ENCODE results near the gene HHAT. TPM values are rescaled to one million over a fixed set of nuclear protein-coding genes. Genes with fewer than 3 reads are reported as not detected.

The HHAT gene
- total and polyA plus RNA-seq, 9 of the 15 experiments (the other 6 are each of a cell fraction or from before 2014, with no cell fraction given), result 0.07 to 0.16 (median 0.13) TPM; not detected in 1

DNA sequence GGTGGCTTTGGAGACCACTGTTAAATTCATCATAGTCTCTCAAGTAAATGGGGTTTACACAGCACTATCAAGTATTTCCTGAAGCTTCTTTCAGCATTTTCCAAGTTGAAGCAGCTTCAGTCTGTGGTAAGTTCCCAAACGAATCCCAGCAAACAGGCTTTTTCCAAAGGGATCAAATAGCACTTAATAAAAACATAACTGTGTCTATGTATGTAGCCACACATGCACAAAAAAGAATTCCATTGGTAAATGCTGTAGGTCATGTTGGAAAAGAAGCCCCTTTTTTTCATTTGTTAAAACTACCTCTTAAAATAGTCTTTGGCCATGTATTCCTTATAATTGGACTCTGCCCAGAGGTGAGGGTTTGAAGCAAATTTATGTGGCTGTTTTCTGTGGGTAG lies 69.8 kb downstream of the HHAT start:
- Histone ChIP-seq H3K9ac (ENCODE audit: insufficient read depth in 1 of 2, low read depth in 2 of 2, low read length in 2 of 2) (no peak overlapping the region), H4K20me1 (replicated peaks; ENCODE audit: control insufficient read depth, insufficient read depth, low read length) (no peaks in the 10 kb centered on the region), H3K36me3 (ENCODE audit: control insufficient read depth, insufficient read depth, low read length) (no peaks in the 10 kb centered on the region), H2AFZ (ENCODE audit: low read depth, low read length) (no peak overlapping the region), H3K4me1 (replicated peaks in 1 of 2; ENCODE audit: control insufficient read depth in 2 of 2, insufficient read depth in 2 of 2, low read length in 2 of 2) (no peaks in the 10 kb centered on the region), H3K27me3 (ENCODE audit: control insufficient read depth in 2 of 2, insufficient read depth in 2 of 2, low read length in 2 of 2) (no peaks in the 10 kb centered on the region), H3K9me1 (ENCODE audit: control insufficient read depth, insufficient read depth, low read length) (no peaks in the 10 kb centered on the region), H3K27ac (ENCODE audit: extremely low read depth, low read depth, low read length) (no peak overlapping the region), H3K79me2 (ENCODE audit: control insufficient read depth, insufficient read depth, low read length) (no peaks in the 10 kb centered on the region), H3K4me3 (no peak overlapping the region), H3K4me2 (ENCODE audit: insufficient read depth, low read length) (no peak overlapping the region), H3K9me3 (replicated peaks; ENCODE audit: control insufficient read depth, insufficient read depth, low read depth, low read length) (no peaks in the 10 kb centered on the region)
- TF ChIP-seq JUND (IDR thresholded peaks at IDR 0.05; ENCODE audit: borderline replicate concordance, low read depth, low read length), result no peak
- no peak for TF ChIP-seq JUND (tag; IDR thresholded peaks at IDR 0.05; ENCODE audit: borderline replicate concordance, low read depth, low read length)
- no peak for TF ChIP-seq PTTG1 (tag; IDR thresholded peaks at IDR 0.05; ENCODE audit: low read depth)
- no peak for TF ChIP-seq POLR3G (IDR thresholded peaks at IDR 0.05; ENCODE audit: extremely low read depth, insufficient read length, insufficient replicate concordance)
- no peak for TF ChIP-seq GABPB2 (CRISPR knock-in tag; conservative IDR thresholded peaks at IDR 0.05)
- TF ChIP-seq, protein P1, sequence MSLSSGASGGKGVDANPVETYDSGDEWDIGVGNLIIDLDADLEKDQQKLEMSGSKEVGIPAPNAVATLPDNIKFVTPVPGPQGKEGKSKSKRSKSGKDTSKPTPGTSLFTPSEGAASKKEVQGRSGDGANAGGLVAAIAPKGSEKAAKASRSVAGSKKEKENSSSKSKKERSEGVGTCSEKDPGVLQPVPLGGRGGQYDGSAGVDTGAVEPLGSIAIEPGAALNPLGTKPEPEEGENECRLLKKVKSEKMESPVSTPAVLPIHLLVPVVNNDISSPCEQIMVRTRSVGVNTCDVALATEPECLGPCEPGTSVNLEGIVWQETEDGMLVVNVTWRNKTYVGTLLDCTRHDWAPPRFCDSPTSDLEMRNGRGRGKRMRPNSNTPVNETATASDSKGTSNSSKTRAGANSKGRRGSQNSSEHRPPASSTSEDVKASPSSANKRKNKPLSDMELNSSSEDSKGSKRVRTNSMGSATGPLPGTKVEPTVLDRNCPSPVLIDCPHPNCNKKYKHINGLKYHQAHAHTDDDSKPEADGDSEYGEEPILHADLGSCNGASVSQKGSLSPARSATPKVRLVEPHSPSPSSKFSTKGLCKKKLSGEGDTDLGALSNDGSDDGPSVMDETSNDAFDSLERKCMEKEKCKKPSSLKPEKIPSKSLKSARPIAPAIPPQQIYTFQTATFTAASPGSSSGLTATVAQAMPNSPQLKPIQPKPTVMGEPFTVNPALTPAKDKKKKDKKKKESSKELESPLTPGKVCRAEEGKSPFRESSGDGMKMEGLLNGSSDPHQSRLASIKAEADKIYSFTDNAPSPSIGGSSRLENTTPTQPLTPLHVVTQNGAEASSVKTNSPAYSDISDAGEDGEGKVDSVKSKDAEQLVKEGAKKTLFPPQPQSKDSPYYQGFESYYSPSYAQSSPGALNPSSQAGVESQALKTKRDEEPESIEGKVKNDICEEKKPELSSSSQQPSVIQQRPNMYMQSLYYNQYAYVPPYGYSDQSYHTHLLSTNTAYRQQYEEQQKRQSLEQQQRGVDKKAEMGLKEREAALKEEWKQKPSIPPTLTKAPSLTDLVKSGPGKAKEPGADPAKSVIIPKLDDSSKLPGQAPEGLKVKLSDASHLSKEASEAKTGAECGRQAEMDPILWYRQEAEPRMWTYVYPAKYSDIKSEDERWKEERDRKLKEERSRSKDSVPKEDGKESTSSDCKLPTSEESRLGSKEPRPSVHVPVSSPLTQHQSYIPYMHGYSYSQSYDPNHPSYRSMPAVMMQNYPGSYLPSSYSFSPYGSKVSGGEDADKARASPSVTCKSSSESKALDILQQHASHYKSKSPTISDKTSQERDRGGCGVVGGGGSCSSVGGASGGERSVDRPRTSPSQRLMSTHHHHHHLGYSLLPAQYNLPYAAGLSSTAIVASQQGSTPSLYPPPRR (CRISPR knock-in tag; IDR thresholded peaks at IDR 0.05; ENCODE audit: borderline replicate concordance), result no peak
- TF ChIP-seq ZNF780A (CRISPR knock-in tag; IDR thresholded peaks at IDR 0.05), result no peak
- TF ChIP-seq TAF1 (IDR thresholded peaks at IDR 0.05; ENCODE audit: control insufficient read depth, extremely low read depth, insufficient read depth, low read length, severe bottlenecking), result no peak
- no peak for TF ChIP-seq ZNF444 (CRISPR knock-in tag; IDR thresholded peaks at IDR 0.05)
- no peak for TF ChIP-seq ARID2 (IDR thresholded peaks at IDR 0.05)
- no peak for TF ChIP-seq ZZZ3 (IDR thresholded peaks at IDR 0.05)
- TF ChIP-seq ASH1L (IDR thresholded peaks at IDR 0.05; ENCODE audit: borderline replicate concordance, low read depth, partially characterized antibody), result no peak
- TF ChIP-seq RFX7 (CRISPR knock-in tag; IDR thresholded peaks at IDR 0.05), result no peak
- TF ChIP-seq KAT2B (IDR thresholded peaks at IDR 0.05; ENCODE audit: low read depth, low read length), result no peak
- TF ChIP-seq ZNF507 (tag; conservative IDR thresholded peaks at IDR 0.05), result no peak
- no peak for TF ChIP-seq ARHGAP35 (IDR thresholded peaks at IDR 0.05; ENCODE audit: partially characterized antibody)
- no peak for TF ChIP-seq NR1H2 (CRISPR knock-in tag; IDR thresholded peaks at IDR 0.05)
- no peak for TF ChIP-seq GABPB1 (CRISPR knock-in tag; IDR thresholded peaks at IDR 0.05)
- TF ChIP-seq, protein P2, sequence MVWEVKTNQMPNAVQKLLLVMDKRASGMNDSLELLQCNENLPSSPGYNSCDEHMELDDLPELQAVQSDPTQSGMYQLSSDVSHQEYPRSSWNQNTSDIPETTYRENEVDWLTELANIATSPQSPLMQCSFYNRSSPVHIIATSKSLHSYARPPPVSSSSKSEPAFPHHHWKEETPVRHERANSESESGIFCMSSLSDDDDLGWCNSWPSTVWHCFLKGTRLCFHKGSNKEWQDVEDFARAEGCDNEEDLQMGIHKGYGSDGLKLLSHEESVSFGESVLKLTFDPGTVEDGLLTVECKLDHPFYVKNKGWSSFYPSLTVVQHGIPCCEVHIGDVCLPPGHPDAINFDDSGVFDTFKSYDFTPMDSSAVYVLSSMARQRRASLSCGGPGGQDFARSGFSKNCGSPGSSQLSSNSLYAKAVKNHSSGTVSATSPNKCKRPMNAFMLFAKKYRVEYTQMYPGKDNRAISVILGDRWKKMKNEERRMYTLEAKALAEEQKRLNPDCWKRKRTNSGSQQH (CRISPR knock-in tag; IDR thresholded peaks at IDR 0.05), result no peak
- TF ChIP-seq XRCC4 (IDR thresholded peaks at IDR 0.05; ENCODE audit: extremely low read depth, insufficient read depth, insufficient read length), result no peak
- BruUV-seq (replicated peaks), result no TSS peak
- in situ Hi-C loops (cut with MboI), result no loop called here
- FAIRE-seq (no peak), DNase-seq (ENCODE audit: extremely low read depth in 1 of 4, low spot score in 3 of 4) (no peak), ATAC-seq (no peak)
- 0% methylated on average over 1 of the region's 1 CpG for WGBS (ENCODE audit: insufficient coverage, low coverage, missing lambda C conversion rate)
- POLR2A ChIA-PET, result no interaction called here
- intact Hi-C loops (cut with micrococcal nuclease), result no loop called here
- CTCF ChIA-PET (ENCODE audit: low intra/inter-chr PET ratio), result interaction anchor here (0.7 kb wide), 1 partner anchor 36 kb away, joined by 3 read pairs; no protein-coding TSS in a partner anchor
